H1 (cell line): ENCODE data around the gene APP.

Experiments
- CBX5 ChIP-seq: fragments of 300-800, 300-1000 bp; sonication (generic); IDR thresholded peaks from 2 replicates; pipeline ENCODE4 v1.7.1; 2016; ENCODE audit warnings: antibody characterized with exemption, low read length, low read depth
- CHD2 ChIP-seq: IDR thresholded peaks from 2 replicates; pipeline ENCODE4 v1.6.1; 2012; ENCODE audit warnings: low read length, improper control_type of control experiment
- RNF2 ChIP-seq: fragments of 200-900, 300-1000 bp; sonication (generic); IDR thresholded peaks from 2 replicates; pipeline ENCODE4 v1.7.1; 2016; ENCODE audit warnings: borderline replicate concordance, low read depth, mild to moderate bottlenecking, antibody characterized with exemption, low read length; ENCODE audit not compliant: poor library complexity, severe bottlenecking; ENCODE audit errors: missing control alignments
- RXRA ChIP-seq: IDR thresholded peaks from 2 replicates; pipeline ENCODE4 v1.6.1; 2011; ENCODE audit warnings: low read depth, mild to moderate bottlenecking, low read length, moderate library complexity; ENCODE audit not compliant: insufficient read depth
- TF ChIP-seq, protein P1 (sequence below): IDR thresholded peaks from 2 replicates; pipeline ENCODE4 v1.6.1; 2012; ENCODE audit warnings: inconsistent platforms
- TF ChIP-seq, protein P2 (sequence below), 3 experiments: IDR thresholded peaks; 1 replicate in 2 of 3; 2 replicates in 1 of 3; pipeline versions ENCODE4 v1.5.1 to v1.6.1; 2011; ENCODE audit warnings: low read length in 3 of 3, mild to moderate bottlenecking in 3 of 3, inconsistent platforms in 2 of 3, low read depth in 1 of 3, moderate library complexity in 1 of 3; ENCODE audit not compliant: insufficient read depth in 1 of 3; ENCODE audit errors: control extremely low read depth in 1 of 3

DNA sequence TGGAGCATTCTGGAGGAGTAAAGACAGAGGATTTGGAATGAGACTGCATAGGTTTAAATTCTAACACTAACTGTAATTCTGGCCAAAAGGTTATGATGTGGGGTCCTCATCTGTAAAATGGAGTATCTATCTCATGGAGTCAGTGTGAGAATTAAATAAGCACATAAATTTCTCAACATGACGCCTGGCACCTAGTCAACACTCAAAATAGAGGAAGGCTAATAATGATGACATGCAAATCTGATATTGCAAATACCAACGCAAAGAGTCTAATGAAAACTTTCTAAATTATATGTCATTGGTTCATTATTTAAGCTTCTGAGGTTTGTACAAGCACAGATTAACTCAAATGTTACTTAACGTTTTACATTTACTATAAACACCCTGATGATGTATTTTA is 29.6 kb downstream of the APP start:
- TF ChIP-seq, protein P1, sequence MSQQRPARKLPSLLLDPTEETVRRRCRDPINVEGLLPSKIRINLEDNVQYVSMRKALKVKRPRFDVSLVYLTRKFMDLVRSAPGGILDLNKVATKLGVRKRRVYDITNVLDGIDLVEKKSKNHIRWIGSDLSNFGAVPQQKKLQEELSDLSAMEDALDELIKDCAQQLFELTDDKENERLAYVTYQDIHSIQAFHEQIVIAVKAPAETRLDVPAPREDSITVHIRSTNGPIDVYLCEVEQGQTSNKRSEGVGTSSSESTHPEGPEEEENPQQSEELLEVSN: no peak
- TF ChIP-seq RXRA (no peak), CHD2 (no peak), RNF2 (no peak), CBX5 (no peak)
- TF ChIP-seq, protein P2, sequence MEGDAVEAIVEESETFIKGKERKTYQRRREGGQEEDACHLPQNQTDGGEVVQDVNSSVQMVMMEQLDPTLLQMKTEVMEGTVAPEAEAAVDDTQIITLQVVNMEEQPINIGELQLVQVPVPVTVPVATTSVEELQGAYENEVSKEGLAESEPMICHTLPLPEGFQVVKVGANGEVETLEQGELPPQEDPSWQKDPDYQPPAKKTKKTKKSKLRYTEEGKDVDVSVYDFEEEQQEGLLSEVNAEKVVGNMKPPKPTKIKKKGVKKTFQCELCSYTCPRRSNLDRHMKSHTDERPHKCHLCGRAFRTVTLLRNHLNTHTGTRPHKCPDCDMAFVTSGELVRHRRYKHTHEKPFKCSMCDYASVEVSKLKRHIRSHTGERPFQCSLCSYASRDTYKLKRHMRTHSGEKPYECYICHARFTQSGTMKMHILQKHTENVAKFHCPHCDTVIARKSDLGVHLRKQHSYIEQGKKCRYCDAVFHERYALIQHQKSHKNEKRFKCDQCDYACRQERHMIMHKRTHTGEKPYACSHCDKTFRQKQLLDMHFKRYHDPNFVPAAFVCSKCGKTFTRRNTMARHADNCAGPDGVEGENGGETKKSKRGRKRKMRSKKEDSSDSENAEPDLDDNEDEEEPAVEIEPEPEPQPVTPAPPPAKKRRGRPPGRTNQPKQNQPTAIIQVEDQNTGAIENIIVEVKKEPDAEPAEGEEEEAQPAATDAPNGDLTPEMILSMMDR (IDR thresholded peaks at IDR 0.05; ENCODE audit: control extremely low read depth in 1 of 3, insufficient read depth in 1 of 3, low read depth in 1 of 3, low read length in 3 of 3): no peak
